NCI-H2227 (cell line): ENCODE results near the gene ZC3H10.

Source experiments
- DNase-seq: peaks from one replicate; lab custom pipeline; 2025; ENCODE audit not compliant: unreplicated experiment; lab: John Stamatoyannopoulos, UW

ZC3H10 gene

DNA sequence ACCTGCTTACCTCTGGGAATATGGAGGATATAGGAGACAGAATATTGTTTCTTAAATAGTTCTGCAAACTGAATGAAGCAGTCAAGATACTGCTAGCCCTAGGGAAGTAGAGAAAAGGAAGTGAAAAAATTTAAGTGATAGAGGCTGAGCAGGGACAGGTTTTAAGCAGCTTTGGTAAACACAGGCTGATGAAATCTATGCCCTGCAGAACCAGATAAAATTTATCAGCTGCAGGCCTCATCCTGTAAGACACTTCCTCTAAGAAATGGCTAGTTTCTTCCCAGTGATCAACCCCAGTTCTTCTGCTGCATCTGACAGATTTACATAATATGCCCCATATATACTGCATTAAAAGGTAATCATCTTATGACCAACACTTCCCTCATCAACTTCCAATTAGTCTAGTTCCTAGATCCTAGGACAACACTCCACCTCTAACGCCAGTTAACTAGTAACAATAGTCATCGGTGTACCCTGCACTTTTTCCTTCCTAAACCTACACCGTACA, 8.7 kb downstream of the ZC3H10 start:
- DNase-seq: no peak

DNA sequence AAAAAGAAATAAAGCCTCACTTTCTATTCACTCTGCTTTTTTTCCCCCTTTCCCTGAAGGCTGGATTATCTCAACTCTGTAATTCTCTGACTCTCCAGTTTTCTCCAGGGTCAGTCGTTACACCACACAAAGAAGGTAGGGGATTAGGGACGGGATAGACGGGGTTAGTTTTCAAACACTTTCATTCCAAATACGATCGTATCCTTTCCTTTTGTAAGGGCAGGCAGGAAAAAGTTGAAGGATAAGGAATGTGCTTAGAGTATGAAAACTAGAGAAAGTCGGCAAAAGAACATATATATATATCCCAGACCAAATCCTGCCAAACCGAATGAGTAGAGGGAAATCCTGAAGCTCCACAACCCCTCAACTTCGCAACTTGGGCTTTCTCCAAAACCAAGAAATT, 9.4 kb downstream of the ZC3H10 start:
- no peak for DNase-seq

DNA sequence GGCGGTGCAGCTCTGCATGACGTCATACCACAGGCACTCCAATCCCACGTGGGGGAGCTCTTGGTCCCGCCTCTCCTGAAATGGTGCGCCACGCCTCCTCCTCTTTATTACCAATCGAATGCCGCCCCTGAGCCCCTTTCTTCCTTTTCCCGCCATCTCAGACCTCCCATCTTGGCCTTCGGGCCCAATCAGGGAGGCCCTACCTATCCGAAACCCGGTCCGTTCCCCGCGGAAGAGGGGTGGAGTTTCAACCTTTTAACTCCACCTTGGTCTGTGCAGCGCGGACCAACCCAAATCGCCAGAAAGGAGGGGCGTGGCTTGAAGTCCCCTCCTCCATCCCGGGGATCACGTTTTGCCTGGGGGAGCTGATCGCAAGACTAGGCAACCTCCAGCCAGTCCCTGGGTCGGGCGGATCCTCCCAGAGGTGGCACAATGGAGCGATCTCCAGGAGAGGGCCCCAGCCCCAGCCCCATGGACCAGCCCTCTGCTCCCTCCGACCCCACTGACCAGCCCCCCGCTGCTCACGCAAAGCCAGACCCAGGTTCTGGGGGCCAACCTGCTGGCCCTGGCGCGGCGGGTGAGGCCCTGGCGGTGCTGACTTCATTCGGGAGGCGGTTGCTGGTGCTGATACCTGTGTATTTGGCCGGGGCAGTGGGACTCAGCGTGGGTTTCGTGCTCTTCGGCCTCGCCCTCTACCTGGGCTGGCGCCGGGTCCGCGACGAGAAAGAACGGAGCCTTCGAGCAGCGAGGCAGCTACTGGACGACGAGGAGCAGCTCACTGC, 10.0 kb downstream of the ZC3H10 start, which contains the start of gene ESYT1:
Gene ESYT1 (plus strand): TSS at position 380 of the 782 bp plus-strand sequence. CDS start 53 bp downstream, at position 433.
- DNase-seq: peak; percentile 98

DNA sequence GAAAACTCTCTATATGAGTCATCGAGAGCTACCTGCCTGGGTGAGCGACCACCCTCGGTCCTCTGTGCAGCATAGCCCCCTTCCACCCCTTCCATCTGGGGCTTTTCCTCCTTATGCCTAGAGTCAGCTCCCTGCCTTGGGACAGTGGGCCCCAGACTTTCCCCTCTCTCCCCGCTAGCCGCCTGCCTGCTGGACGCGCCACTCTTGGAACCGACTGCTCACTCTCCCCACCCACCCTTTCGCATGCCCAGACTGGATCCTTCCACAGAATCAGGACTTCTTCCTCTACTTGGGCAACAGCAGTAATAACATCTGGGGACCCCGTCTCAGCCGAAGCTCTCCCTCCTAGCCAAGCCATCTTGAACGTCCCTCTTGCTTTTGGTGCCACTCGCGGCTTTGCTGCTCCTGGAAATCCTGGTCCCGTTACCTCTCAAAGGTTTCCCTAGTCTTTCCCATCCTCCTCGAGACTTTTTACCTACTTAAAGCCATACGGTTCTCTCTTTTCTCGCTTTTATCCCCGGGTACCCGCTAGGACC, 10.7 kb downstream of the ZC3H10 start:
- DNase-seq: no peak

DNA sequence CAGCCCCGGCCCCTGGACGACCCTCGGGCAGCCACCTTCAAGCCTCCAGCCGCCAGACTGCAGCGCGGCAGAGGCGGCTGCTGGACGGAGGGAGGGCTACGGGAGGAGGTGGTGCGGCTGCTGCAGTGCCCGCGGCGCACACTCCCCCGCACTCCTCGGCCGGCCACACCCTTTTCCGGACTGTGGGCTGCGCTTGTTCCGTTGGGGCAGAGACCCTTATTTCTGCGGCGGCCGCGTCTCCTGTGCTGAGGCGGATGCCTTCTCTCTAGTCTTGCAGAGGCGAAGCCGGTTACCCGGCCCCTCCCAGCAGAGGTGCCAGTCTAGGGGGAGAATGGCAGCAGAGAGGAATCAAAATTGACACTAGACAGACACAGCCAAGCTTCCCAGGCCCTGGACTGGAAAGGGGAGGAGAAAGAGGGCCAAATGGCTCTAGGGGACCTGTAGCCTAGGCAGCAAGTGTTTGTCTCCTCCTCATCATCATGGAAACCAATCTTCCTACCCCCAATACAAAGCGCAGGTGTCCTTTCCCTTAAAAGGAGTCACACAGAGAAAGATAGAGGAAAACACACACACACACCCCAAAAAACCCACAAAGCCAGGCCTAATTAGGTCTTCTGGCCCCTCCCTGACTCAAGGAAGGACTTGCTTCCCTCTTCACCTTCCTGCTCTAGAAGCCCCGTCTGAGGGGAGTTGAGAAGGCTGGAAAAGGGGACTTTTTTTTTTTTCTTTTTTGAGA, 11.3 kb downstream of the ZC3H10 start:
- DNase-seq: peak; percentile 71

DNA sequence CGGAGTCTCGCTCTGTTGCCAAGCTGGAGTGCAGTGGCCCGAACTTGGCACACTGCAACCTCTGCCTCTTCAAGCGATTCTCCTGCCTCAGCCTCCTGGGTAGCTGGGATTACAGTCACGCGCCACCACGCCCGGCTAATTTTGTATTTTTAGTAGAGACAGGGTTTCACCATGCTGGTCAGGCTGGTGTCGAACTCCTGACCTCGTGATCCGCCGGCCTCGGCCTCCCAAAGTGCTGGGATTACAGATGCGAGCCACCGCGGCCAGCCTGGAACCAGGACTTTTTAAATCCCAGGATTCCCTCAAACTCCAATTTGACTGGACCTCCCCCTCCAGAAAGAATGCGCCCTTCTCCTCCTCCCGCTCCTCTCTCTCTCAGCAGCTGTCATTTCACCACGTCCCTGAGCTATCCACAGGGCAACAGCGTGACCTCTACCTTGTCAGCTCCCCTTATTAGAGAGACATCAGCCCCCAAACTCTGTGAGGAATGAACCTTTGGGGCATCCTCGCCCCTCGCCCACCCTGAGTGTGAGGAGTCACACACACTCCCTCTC, 12.0 kb downstream of the ZC3H10 start:
- no peak for DNase-seq

DNA sequence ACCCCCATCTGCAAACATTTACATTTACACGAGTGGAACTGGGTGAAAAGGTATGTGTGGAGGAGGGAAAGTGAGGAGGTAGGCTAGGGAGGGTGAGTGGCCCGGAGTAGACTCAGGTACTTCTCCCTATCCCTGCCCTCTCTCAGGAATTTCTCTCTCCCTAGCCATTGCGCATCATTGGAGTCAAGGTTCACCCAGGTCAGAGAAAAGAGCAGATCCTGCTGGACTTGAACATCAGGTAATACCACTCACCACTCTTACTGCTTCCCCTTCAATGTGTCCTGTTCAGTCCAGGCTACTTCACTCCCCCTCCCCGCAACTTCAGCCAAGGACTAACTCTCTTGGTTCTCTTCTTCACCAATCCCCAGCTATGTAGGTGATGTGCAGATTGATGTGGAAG, 12.8 kb downstream of the ZC3H10 start:
- no peak for DNase-seq

DNA sequence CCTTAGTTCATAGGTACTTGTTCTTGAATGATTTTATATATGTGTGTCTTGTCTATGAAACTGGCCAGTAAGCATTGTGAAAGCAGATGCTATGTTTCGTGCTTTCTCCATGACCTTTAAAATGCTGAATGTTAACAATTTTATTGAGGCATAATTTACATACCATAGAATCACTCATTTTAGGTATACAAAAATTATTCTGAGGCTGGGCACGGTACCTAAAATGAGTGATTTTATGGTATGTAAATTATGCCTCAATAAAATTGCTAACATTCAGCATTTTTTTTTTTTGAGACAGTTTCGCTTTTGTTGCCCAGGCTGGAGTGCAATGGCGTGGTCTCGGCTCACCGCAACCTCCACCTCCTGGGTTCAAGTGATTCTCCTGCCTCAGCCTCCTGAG, 16.8 kb downstream of the ZC3H10 start:
- DNase-seq: no peak

DNA sequence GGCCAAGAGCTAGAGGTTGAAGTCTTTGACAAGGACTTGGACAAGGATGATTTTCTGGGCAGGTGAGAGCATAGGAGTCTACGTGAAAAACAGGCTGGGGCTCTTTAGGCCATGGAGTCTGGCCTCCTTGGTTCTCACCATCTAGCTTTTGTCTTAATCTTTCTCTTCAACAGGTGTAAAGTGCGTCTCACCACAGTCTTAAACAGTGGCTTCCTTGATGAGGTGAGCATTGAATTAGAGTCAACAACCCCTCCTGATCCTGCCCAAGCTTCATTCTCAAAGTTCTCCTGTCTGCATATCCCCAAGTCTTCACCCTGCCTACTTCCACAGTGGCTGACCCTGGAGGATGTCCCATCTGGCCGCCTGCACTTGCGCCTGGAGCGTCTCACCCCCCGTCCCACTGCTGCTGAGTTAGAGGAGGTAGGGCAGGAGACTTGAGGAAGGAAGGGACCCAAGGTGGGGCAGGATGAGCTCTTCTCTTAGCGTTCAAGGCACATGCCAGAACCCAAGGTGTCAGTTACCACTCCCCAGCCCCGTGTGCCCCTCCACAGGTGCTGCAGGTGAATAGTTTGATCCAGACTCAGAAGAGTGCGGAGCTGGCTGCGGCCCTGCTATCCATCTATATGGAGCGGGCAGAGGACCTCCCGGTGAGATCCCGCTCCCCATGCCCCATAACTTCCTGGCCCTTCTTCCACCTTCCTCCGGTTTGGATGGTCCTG, 19.9 kb downstream of the ZC3H10 start:
- no peak for DNase-seq

DNA sequence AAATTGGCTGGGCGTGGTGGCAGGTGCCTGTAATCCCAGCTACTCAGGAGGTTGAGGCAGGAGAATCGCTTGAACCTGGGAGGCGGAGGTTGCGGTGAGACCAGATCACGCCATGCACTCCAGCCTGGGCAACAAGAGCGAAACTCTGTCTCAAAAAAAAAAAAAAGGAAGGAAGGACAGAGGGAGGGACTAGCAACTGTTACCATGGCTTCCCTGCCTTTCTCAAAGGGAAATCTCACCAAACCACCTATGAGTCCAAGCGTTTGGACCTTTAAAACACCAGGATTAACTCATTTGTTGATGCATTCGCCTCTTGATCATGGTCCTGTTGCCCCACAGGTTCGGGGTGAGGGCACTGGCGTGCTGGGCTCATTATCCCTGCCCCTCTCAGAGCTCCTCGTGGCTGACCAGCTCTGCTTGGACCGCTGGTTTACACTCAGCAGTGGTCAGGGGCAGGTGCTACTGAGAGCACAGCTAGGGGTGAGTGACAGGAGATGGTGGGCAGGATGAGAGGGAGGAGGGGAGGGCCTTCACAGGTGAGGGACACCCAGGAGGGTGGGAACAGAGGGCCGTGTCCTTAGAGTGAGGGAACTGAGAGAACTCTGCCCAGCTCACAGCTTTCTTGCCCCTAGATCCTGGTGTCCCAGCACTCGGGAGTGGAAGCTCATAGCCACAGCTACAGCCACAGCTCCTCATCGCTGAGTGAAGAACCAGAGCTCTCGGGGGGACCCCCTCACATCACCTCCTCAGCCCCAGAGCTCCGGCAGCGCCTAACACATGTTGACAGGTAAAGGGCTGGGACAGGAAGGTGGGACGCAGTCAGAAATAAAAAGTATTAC, 24.1 kb downstream of the ZC3H10 start:
- no peak for DNase-seq

DNA sequence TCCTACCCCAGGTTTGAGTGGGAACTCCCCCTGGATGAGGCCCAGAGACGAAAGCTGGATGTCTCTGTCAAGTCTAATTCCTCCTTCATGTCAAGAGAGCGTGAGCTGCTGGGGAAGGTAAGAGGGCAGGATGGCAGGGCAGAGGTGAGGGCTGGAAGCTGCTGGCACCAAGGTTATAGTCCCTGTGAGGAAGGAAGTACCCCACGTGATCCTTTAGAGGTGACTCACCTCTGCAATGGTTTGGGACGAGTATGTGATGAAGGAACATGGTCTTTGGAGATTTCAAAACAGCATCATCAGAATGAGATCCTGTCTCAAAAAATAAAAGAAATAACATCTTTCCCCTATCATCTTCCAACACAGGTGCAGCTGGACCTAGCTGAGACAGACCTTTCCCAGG, 25.2 kb downstream of the ZC3H10 start:
- no peak for DNase-seq

DNA sequence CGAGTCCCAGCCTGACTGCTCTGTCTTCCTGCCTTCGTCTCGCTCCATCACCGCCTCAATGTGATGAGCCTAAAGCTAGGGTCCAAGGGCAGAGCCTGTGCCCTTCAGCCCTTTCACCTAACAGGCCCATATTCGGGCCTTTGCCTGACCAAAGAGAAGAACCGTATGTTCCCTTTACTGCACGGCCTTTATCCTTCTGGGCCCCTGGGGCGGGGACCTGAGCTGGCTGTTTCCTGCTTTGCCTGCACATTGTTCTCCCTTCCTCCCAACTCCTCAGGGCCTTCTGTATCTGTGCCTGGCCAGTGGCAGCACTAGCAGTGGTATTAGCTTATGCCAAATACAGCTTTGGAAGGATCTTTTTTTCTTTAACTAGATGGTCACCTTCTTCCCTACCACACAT, 25.8 kb downstream of the ZC3H10 start:
- no peak for DNase-seq

DNA sequence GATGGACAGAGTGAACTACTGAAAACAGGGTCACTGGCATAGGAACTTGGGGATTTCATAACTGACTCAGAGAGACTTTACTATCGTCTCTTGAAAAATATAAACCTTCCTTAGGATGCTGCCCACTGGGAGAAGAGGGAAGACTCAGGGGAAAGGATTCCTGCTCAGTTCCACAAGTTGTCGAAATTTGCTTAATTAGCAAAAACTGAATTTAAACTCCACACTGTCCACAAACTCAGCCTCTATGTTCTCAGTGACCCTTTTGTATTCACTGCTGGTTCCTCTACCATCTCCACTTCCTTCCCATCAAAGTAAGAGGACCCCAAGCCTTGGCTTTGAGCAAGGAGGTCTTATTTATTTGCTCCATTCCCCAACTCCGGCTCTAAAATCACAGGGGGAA, 27.2 kb downstream of the ZC3H10 start:
- no peak for DNase-seq

DNA sequence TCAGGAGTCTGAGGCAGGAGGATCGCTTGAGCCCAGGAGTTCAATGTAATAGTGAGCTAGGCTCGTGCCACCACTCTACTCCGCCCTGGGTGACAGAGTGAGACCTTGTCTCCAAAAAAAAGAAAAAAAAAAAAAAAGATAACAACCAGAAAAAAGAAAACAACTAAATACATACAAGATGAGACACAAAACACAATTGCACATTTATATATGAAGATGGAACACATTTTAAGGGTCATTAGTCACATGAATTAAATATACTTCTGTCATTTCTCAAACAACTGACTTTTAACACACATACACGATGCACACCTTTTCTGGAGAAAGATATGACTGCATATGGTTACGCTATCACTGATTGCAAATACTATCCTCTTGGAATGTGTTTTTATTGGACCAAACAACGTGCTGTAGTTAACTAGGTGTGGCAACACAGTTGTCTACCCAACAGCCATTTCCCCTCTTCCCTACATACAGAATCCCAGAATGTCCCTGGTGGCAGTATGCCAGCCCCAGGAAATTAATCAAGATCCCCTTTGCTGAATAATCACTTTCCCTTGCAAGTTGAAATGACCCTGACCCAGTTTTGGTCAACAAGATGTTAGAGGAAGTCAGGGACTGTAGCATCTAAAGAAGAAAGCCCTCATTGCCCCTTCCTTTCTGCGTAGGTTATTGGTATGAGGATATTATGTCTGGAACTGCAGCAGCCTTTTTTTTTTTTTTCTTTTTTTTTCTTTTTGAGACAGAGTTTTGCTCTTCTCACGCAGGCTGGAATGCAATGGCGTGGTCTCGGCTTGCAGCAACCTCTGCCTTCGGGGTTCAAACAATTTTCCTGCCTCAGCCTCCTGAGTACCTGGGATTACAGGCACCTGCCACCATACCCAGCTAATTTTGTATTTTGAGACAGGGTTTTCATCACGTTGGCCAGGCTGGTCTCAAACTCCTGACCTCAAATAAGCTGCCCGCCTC, 28.7 kb downstream of the ZC3H10 start:
- no peak for DNase-seq

DNA sequence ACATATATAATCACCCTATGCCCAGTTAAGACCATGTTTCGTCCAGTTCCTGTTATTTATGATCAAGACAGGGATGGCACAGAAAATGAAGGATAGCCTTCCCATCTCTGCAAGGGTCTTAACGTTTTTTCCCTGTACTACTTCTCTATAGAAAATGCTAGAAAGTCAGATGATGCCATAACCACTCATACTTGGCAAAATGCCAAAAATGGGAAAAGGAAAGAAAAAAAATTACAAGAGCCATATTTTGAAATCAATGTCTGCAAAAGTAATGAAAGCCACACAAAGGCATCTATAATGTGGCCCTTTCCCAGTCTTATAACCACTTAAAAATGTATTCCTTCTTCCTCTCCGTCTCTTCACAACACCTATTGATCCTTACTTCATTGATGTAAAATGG, 32.5 kb downstream of the ZC3H10 start:
- DNase-seq: peak; percentile 17

DNA sequence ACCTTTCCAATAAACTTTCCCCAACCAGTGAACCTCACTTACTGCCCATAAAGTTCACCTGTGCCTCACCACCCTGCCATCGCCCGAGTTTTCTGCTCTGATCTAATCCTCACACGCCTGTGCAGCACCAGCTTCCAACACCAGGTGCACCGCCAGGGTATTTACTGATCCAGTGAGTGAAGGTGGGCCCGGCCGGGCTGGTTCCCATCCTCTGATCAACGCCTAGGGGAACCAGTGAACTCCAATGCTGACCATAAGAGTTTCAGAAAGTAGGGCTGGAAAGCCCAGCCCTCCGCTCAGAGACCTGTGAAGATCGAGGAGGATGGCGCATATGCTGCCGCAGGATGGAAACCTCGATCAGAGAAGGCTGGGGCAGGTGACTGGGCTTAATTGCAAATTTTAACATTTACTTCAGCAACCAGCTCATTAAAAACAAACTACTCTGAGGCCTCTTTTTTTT, 33.6 kb downstream of the ZC3H10 start:
- peak; percentile 52 for DNase-seq

DNA sequence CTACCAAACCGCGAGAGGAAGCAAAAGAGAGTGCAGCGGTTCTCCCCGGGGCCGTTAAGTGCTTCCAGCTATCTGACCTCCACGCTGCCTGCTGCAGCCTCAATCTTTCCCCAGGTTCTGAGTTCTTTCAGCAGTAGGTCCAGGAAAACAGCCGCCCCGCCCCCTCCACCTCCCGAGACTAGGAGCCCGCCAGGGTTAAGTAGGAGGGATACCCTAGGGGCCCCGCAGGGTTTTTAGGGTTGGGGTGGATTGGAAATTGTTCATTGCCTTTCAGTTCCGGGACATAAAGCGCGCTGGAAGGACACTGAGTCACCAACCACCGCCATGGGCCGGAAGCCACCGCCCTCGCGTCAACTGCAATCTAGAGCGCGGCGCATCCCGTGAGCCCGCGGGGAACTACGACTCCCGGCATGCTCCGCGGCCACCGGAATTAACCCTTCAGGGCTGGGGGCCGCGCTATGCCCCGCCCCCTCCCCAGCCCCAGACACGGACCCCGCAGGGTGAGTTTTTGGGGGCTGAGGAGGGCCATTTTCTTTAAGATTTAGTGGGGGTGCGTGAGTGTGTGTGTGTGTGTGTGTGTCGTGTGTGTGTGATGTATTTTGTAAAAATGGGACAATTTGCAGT, 34.2 kb downstream of the ZC3H10 start, which contains the start of gene MYL6B:
Gene MYL6B (plus strand): TSS at position 456 of the 624 bp plus-strand sequence. CDS start 1,332 bp downstream, outside the sequence.
- DNase-seq: peak; percentile 90
